OCI-LY1 (cell line): ENCODE results near the gene KIRREL3.

Experiments
- H2AFZ ChIP-seq: fragments of 200-600 bp; sonication (generic), shearing (Covaris generic); 2 replicates; pipeline ENCODE4 v1.6.0; 2014; ENCODE audit warnings: antibody characterized with exemption, mild to moderate bottlenecking, low read length
- H3F3A ChIP-seq: fragments of 200-600 bp; sonication (generic), shearing (Covaris generic); 2 replicates; pipeline ENCODE4 v1.6.0; 2014; ENCODE audit warnings: mild to moderate bottlenecking, antibody characterized with exemption, low read length, moderate library complexity; ENCODE audit not compliant: insufficient read depth
- H3K27ac ChIP-seq: fragments of 200-600 bp; sonication (generic); 2 replicates; pipeline ENCODE4 v1.5.1; 2014; ENCODE audit warnings: low read length, mixed run types, mild to moderate bottlenecking, low read depth; ENCODE audit not compliant: poor library complexity, severe bottlenecking
- H3K27me3 ChIP-seq: fragments of 200-600 bp; sonication (generic); 2 replicates; pipeline ENCODE4 v1.6.0; 2014; ENCODE audit warnings: antibody characterized with exemption, mild to moderate bottlenecking, low read length, moderate library complexity; ENCODE audit not compliant: insufficient read depth
- H3K36me3 ChIP-seq: fragments of 200-600 bp; sonication (generic); 2 replicates; pipeline ENCODE4 v1.6.1; 2014; ENCODE audit warnings: mild to moderate bottlenecking, antibody characterized with exemption, low read length, moderate library complexity, mixed read lengths; ENCODE audit not compliant: insufficient read depth
- H3K4me1 ChIP-seq: fragments of 200-600 bp; sonication (generic); 2 replicates; pipeline ENCODE4 v1.5.1; 2014; ENCODE audit warnings: mild to moderate bottlenecking, low read length, moderate library complexity; ENCODE audit not compliant: insufficient read depth, severe bottlenecking
- H3K4me2 ChIP-seq: fragments of 200-600 bp; sonication (generic), shearing (Covaris generic); 2 replicates; pipeline ENCODE4 v1.6.1; 2014; ENCODE audit warnings: low read length
- H3K4me3 ChIP-seq: fragments of 200-600 bp; sonication (generic); 2 replicates; pipeline ENCODE4 v1.5.1; 2014; ENCODE audit warnings: low read length, low read depth, mild to moderate bottlenecking, mixed read lengths; ENCODE audit not compliant: poor library complexity, severe bottlenecking
- H3K79me2 ChIP-seq: fragments of 200-600 bp; shearing (Covaris generic); 2 replicates; pipeline ENCODE4 v1.6.1; 2016; ENCODE audit warnings: mixed run types, low read length, mixed read lengths; ENCODE audit not compliant: insufficient read depth
- H3K9ac ChIP-seq: fragments of 200-600 bp; sonication (generic), shearing (Covaris generic); 2 replicates; pipeline ENCODE4 v1.6.1; 2014; ENCODE audit warnings: mild to moderate bottlenecking, low read length, mixed read lengths
- H3K9me2 ChIP-seq: fragments of 200-600 bp; sonication (generic), shearing (Covaris generic); 2 replicates; pipeline ENCODE4 v1.6.1; 2014; ENCODE audit warnings: low read depth, mild to moderate bottlenecking, low read length, mixed read lengths
- H3K9me3 ChIP-seq: fragments of 200-600 bp; shearing (Covaris generic); 2 replicates; pipeline ENCODE4 v1.6.1; 2014; ENCODE audit warnings: low read length, mixed read lengths
- H4K20me1 ChIP-seq: fragments of 200-600 bp; sonication (generic), shearing (Covaris generic); 2 replicates; pipeline ENCODE4 v1.6.0; 2016; ENCODE audit warnings: mild to moderate bottlenecking, low read length; ENCODE audit not compliant: insufficient read depth
- EZH2 ChIP-seq: fragments of 200-600 bp; sonication (generic), shearing (Covaris generic); IDR thresholded peaks from 2 replicates; pipeline ENCODE4 v1.8.0; 2017; ENCODE audit warnings: borderline replicate concordance, mixed run types, mild to moderate bottlenecking, antibody characterized with exemption, low read length, moderate library complexity, mixed read lengths
- TF ChIP-seq, protein P1 (sequence below): fragments of 200-600 bp; sonication (generic), shearing (Covaris generic); IDR thresholded peaks from 2 replicates; pipeline ENCODE4 v1.5.1; 2017; ENCODE audit warnings: mild to moderate bottlenecking, antibody characterized with exemption, low read length, moderate library complexity, mixed read lengths

KIRREL3 gene

DNA sequence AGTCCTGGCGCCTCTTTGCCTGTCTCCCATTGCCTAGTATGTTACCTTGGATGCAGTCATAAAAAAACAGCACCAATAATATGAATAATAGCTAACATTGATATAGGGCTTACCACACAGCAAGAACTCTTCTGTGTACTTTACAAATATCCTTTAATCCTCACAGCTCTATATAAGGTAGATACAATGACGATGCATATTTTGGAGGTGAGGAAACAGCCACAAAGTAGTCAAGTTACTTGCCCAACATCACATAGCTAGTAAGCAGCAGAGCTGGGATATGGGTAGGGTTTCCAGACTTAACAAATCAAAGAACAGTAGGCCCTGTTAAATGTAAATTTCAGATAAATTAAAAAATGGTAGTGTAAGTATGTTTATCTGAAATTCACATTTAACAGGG is 516.3 kb downstream of the KIRREL3 start:
- no peak overlapping the region for H3K27ac ChIP-seq
- TF ChIP-seq, protein P1, sequence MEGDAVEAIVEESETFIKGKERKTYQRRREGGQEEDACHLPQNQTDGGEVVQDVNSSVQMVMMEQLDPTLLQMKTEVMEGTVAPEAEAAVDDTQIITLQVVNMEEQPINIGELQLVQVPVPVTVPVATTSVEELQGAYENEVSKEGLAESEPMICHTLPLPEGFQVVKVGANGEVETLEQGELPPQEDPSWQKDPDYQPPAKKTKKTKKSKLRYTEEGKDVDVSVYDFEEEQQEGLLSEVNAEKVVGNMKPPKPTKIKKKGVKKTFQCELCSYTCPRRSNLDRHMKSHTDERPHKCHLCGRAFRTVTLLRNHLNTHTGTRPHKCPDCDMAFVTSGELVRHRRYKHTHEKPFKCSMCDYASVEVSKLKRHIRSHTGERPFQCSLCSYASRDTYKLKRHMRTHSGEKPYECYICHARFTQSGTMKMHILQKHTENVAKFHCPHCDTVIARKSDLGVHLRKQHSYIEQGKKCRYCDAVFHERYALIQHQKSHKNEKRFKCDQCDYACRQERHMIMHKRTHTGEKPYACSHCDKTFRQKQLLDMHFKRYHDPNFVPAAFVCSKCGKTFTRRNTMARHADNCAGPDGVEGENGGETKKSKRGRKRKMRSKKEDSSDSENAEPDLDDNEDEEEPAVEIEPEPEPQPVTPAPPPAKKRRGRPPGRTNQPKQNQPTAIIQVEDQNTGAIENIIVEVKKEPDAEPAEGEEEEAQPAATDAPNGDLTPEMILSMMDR, result no peak
- no peak for TF ChIP-seq EZH2
- H3K4me1 ChIP-seq, result peaks cover 10% of the 10 kb centered on the region
- H3K79me2 ChIP-seq, result no peaks in the 10 kb centered on the region
- H3K9ac ChIP-seq, result no peak overlapping the region
- H3K36me3 ChIP-seq, result no peaks in the 10 kb centered on the region
- no peak overlapping the region for H3K4me3 ChIP-seq
- no peaks in the 10 kb centered on the region for H3F3A ChIP-seq
- no peak overlapping the region for H3K4me2 ChIP-seq
- H3K9me3 ChIP-seq, result no peaks in the 10 kb centered on the region
- no peak overlapping the region for H2AFZ ChIP-seq
- H3K9me2 ChIP-seq, result no peaks in the 10 kb centered on the region
- H4K20me1 ChIP-seq, result no peaks in the 10 kb centered on the region
- H3K27me3 ChIP-seq, result no peaks in the 10 kb centered on the region

DNA sequence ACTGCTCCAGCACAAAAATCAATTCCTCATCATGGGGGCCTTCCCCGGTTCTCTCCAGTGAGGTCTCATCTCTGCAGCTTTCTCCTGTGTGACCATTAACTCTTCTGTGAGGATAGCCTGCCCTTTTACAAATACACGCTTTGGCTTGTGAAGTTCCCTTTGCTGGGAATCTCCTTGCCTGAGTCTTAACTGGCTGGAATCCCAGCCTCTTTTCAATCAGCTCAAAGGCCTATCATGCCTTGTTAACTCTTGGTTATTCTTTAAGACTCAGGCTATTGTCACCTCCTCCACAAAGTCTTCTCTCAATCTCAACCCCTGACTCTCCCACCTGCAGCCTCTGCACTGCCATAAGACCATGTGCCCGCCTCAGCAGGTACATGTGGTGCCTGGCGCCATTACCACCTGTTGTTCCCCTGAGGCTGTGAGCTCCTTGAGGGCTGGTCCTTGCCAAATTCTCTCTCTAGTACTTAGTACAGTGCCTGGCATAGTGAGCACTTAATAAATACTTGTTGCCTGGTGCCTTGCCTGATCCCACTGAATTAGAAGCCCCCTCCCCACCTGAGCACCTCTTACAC is 516.9 kb downstream of the KIRREL3 start:
- Histone ChIP-seq H3F3A (no peaks in the 10 kb centered on the region), H3K4me2 (no peak overlapping the region), H3K36me3 (no peaks in the 10 kb centered on the region)

DNA sequence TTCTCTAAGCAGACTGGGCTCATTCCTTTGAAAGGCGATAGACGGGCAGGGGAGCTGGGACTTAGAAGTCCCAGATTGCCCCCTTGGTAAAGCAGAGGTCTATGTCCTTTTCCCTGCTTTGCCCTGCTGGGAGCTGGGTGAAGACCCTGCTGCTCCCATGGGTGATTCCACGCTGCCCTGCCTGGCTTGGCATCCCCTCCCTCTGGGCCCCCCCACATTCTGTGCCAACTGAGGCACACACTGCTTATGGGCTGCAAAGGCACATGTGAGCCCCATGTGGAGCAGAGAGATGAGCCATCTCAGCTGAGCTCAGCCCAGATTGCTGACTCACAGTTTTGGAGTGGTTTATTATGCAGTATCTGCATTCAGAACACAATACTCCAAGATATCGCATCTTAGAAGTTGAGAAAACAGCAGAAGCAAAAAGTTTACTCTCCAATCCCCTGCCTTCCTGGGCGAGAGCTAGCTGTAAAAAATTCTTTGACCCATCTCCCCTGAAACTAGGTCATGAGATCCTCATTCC is 517.9 kb downstream of the KIRREL3 start:
- H3K4me2 ChIP-seq, result no peak overlapping the region
- H3K4me1 ChIP-seq, result peaks cover 10% of the 10 kb centered on the region
- H2AFZ ChIP-seq, result no peak overlapping the region
- H3K9me2 ChIP-seq, result no peaks in the 10 kb centered on the region
- H3K36me3 ChIP-seq, result no peaks in the 10 kb centered on the region
- H4K20me1 ChIP-seq, result no peaks in the 10 kb centered on the region
- H3F3A ChIP-seq, result no peaks in the 10 kb centered on the region
- no peak for TF ChIP-seq EZH2
- TF ChIP-seq, protein P1, result no peak
- H3K4me3 ChIP-seq, result no peak overlapping the region
- H3K27me3 ChIP-seq, result no peaks in the 10 kb centered on the region
- no peak overlapping the region for H3K9ac ChIP-seq
- H3K79me2 ChIP-seq, result no peaks in the 10 kb centered on the region
- no peaks in the 10 kb centered on the region for H3K9me3 ChIP-seq
- no peak overlapping the region for H3K27ac ChIP-seq

More for the DNA sequence above, 516.9 kb downstream of the KIRREL3 start:
- no peak overlapping the region for H2AFZ ChIP-seq
- H4K20me1 ChIP-seq, result no peaks in the 10 kb centered on the region
- peaks cover 10% of the 10 kb centered on the region for H3K4me1 ChIP-seq
- no peaks in the 10 kb centered on the region for H3K79me2 ChIP-seq
- H3K9ac ChIP-seq, result no peak overlapping the region
- no peaks in the 10 kb centered on the region for H3K9me3 ChIP-seq
- H3K9me2 ChIP-seq, result no peaks in the 10 kb centered on the region
- no peaks in the 10 kb centered on the region for H3K27me3 ChIP-seq
- no peak overlapping the region for H3K27ac ChIP-seq
- TF ChIP-seq, protein P1, result no peak
- no peak for TF ChIP-seq EZH2
- H3K4me3 ChIP-seq, result no peak overlapping the region
